ENCODE data around the gene PHPT1.

- TF ChIP-seq BHLHE40 (IDR thresholded peaks at IDR 0.05; ENCODE audit: borderline replicate concordance) = no peak
- TF ChIP-seq ZNF384 (IDR thresholded peaks at IDR 0.05) = no peak
- no peak for TF ChIP-seq L3MBTL2 (conservative IDR thresholded peaks at IDR 0.05)
- no peak for TF ChIP-seq ELF4 (IDR thresholded peaks at IDR 0.05)
- TF ChIP-seq SUZ12 (IDR thresholded peaks at IDR 0.05) = no peak
- TF ChIP-seq NFRKB (IDR thresholded peaks at IDR 0.05) = no peak
- TF ChIP-seq FOXM1 (IDR thresholded peaks at IDR 0.05; ENCODE audit: borderline replicate concordance) = no peak
- TF ChIP-seq CTBP1 (IDR thresholded peaks at IDR 0.05; ENCODE audit: borderline replicate concordance) = no peak
- TF ChIP-seq, protein P1, sequence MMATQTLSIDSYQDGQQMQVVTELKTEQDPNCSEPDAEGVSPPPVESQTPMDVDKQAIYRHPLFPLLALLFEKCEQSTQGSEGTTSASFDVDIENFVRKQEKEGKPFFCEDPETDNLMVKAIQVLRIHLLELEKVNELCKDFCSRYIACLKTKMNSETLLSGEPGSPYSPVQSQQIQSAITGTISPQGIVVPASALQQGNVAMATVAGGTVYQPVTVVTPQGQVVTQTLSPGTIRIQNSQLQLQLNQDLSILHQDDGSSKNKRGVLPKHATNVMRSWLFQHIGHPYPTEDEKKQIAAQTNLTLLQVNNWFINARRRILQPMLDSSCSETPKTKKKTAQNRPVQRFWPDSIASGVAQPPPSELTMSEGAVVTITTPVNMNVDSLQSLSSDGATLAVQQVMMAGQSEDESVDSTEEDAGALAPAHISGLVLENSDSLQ (IDR thresholded peaks at IDR 0.05) = no peak
- no peak for TF ChIP-seq TARDBP (IDR thresholded peaks at IDR 0.05)
Measured at GRCh38 chr9:136847088-136847825, 2.0 kb upstream of the PHPT1 start.
